D341Med (cell line): Measurements from ENCODE around the gene TMEM238.
A peak's percentile ranks its signal among the peaks of the same experiment; 100 is the strongest.
"Not testable (repeated sequence)": the region's sequence is repeated elsewhere in the genome, so short reads cannot be mapped to it uniquely, and the experiment has no call there.

Experiments used
- DNase-seq: peaks from one replicate; pipeline ENCODE4 v3.0.0; 2012; ENCODE audit warnings: low spot score

The TMEM238 gene

DNA sequence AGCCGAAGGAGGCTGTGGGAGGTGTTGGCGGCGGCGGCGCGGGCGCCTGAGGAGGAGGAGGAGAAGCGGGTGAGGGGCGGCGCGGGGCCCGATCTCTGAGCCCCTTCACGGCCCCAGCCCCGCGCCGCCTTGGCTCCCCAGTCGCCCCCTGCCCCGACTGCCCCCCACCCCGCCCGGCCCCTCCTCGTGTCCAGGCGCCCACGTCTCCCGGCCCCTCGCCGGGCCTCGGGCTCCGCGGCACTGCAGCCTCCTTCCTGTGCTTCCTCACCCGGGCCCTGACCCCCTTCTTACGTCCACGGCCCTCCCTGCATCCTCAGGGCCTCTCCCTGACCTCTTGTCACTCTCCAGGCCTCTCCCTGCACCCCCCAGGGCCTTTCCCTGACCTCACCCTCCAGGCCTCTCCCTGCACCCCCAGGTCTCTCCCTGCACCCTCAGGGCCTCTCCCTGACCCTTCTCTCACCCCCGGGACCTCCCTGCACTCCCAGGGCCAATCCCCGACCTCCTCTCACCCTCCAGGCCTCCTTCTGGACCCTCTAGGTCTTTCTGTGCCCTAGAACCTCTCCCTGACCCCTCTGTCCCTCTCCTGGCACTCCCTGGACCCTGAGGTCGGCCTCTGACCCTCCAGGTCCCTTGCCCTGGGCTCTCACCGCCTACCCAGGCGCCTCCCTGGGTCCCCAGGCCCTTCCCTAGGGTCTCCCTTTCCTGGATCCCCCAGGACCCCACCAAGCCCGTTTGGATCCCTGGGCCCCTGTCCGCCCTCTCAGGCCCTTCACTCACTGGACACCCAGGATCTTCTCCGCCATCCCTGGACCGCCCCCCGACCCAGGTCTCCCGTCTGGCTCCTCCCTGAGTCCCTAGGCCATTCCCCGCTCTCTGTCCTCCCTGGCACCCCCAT is 44.0 kb downstream of the TMEM238 start:
- DNase-seq: no peak

GRCh38 chr19:55339105-55339888 is 44.8 kb downstream of the TMEM238 start, which contains the start of gene KMT5C:
Gene KMT5C (plus strand): TSS chr19:55339876. CDS start chr19:55341937, 2,061 bp downstream.
- DNase-seq: peak; percentile 98

- DNase-seq: no peak
These were observed 48.0 kb downstream of the TMEM238 start for GRCh38 chr19:55336101-55336500.

GRCh38 chr19:55333870-55334269 is 50.2 kb downstream of the TMEM238 start:
- no peak for DNase-seq

- DNase-seq: not testable (repeated sequence)
These were observed 54.3 kb downstream of the TMEM238 start for GRCh38 chr19:55329791-55330190.
